ENCODE data around the gene ZPR1.

DNA sequence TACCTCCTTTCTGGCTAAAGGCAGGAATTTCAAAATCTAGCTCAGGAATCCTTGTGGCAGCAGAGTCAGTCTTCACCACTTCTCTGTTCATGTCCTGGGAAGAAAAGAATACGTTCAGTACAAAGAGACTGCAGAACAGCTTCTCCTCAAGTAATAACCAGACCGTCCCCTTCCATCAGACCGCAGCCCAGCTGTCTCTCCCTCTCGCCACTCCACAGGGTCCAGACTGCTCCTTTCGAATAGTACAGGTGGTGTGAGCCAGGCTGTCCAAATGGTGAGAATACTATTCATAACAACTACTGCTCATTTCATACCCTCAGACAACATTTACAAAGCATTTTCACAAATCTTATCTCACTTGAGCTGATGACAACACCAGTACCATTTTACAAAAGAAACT, 857 bp downstream of the ZPR1 start:
- TF ChIP-seq POLR2AphosphoS5 (IDR thresholded peaks at IDR 0.05; ENCODE audit: low read depth, low read length) (no peak), TCF7L2 (IDR thresholded peaks at IDR 0.05; ENCODE audit: low read depth, low read length) (no peak)
- TF ChIP-seq, protein P1, sequence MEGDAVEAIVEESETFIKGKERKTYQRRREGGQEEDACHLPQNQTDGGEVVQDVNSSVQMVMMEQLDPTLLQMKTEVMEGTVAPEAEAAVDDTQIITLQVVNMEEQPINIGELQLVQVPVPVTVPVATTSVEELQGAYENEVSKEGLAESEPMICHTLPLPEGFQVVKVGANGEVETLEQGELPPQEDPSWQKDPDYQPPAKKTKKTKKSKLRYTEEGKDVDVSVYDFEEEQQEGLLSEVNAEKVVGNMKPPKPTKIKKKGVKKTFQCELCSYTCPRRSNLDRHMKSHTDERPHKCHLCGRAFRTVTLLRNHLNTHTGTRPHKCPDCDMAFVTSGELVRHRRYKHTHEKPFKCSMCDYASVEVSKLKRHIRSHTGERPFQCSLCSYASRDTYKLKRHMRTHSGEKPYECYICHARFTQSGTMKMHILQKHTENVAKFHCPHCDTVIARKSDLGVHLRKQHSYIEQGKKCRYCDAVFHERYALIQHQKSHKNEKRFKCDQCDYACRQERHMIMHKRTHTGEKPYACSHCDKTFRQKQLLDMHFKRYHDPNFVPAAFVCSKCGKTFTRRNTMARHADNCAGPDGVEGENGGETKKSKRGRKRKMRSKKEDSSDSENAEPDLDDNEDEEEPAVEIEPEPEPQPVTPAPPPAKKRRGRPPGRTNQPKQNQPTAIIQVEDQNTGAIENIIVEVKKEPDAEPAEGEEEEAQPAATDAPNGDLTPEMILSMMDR (IDR thresholded peaks at IDR 0.05) = no peak
- TF ChIP-seq, protein P2, sequence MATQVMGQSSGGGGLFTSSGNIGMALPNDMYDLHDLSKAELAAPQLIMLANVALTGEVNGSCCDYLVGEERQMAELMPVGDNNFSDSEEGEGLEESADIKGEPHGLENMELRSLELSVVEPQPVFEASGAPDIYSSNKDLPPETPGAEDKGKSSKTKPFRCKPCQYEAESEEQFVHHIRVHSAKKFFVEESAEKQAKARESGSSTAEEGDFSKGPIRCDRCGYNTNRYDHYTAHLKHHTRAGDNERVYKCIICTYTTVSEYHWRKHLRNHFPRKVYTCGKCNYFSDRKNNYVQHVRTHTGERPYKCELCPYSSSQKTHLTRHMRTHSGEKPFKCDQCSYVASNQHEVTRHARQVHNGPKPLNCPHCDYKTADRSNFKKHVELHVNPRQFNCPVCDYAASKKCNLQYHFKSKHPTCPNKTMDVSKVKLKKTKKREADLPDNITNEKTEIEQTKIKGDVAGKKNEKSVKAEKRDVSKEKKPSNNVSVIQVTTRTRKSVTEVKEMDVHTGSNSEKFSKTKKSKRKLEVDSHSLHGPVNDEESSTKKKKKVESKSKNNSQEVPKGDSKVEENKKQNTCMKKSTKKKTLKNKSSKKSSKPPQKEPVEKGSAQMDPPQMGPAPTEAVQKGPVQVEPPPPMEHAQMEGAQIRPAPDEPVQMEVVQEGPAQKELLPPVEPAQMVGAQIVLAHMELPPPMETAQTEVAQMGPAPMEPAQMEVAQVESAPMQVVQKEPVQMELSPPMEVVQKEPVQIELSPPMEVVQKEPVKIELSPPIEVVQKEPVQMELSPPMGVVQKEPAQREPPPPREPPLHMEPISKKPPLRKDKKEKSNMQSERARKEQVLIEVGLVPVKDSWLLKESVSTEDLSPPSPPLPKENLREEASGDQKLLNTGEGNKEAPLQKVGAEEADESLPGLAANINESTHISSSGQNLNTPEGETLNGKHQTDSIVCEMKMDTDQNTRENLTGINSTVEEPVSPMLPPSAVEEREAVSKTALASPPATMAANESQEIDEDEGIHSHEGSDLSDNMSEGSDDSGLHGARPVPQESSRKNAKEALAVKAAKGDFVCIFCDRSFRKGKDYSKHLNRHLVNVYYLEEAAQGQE (IDR thresholded peaks at IDR 0.05; ENCODE audit: insufficient read depth in 1 of 2, low read depth in 2 of 2, low read length in 1 of 2) = no peak

All from Panc1 (cell line).